HG03045 (cell line): Measurements from ENCODE around the gene PTPRT.

Source experiments
- ATAC-seq: cut with Tn5 transposase; IDR thresholded peaks from one replicate; pipeline ENCODE4 v1.9.1; 2021; ENCODE audit warnings: mild to moderate bottlenecking, moderate library complexity; ENCODE audit not compliant: unreplicated experiment

The PTPRT gene

DNA sequence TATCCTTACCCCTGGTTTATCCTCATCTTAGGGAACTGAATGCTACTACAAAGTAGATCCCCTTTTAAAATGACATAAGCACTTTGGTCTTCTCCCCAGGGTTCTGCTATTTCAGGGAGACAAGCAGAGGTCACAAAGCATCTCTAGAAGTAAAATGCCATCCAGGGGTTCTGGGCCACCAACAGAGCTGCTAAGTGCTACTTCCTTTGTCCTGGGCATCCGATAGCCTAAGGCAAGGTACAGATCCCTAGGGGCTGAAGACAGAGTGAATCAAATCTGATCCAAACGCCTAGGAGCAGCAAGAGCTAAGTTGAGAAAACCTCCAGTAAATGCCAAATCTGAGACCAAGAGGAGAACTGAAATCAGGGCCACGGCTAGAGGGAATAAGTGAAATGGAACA, 161.2 kb downstream of the PTPRT start:
- no peak for ATAC-seq

DNA sequence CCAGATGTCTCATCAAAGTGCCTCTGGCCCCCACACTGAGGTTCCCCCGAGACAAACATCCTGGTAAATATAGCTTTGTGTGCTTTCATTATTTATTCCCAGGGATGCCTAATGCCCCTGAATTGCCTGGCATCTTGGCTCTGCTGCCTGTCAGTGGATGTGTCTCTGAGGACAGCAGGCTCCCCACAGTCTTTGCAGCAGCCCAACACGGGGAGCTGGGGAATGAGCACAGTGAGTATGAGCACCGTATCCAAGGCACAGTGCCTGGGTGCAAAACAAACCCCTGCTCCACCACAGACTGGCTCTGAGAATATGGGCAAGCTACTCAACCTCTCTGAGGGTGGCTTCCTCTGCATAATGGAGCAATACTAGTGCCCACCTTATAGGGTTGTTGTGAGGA, 165.9 kb downstream of the PTPRT start:
- no peak for ATAC-seq

DNA sequence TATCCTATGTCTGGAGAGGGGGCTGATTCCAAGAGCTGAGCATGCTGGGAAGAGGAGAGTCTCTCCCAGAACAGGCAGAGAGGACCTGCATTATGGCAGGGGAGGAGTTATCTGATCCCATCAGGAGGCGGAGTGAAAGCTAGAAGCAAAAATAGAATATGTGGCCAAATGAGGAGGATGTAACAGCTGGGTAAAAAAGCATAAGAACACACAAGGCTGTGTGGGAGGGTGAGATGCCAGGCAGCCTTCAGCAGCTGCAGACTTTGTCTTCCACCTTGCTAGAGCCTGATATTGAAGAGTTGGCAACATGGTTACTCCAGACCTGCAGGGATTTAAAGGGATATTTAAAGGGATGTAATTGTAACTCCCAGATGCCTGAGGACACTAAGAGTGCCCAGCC, 167.1 kb downstream of the PTPRT start:
- ATAC-seq: no peak

DNA sequence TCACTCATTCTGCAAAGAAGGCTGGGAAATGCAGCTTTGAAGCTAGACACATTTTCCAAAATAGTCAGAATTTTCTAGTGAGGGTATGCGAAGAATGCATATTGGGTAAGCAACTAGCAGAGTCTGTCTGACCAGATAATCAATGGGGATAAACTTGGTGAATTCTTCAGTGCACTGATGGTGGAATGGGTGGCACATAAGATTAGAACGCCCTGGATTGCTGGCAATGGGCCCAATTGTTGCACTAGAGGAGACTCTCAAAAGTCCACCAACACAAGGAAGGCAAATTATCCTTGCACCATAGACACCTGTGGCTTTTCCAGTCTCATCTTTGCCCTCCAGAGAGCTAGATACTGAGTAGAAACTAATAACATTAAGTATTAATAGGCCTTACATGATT, 167.6 kb downstream of the PTPRT start:
- no peak for ATAC-seq

DNA sequence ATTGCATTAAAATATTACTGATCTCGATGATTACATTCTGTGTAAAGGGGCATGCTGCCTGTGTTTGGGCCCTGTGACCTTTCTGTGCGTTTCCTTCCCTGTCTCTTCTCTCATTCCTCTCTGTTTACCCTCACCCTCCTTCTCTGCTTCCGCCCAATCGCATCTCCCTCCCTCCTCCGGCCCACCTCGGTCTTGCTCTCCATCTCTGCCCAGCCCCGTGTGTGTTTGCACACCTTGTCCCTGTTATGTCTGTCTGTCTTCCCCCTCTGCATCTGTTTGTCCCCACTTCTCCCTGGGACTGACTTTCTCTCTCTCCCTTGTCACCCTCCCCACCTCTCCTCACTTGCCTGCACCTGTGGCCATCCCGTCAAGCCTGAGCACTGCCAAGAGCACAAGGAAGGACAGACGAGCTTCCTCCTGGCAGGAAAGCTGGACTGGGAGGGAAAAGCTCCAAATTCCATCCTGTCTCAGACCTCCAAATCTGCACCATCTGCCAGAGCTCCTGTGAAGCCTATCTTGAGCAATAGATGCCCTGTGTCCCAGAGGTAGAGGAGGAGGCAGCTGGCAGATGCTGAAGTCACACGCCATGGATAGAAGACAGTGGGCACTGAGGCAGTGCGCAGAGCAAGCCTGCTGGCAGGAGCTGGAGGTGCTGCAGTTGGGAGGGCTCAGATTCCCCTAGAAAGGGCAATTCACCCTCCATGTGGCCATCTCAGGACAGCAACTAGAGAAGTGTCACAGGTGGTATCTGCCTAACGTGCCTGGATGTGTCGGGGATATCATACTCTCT, 172.3 kb downstream of the PTPRT start:
- ATAC-seq: no peak

DNA sequence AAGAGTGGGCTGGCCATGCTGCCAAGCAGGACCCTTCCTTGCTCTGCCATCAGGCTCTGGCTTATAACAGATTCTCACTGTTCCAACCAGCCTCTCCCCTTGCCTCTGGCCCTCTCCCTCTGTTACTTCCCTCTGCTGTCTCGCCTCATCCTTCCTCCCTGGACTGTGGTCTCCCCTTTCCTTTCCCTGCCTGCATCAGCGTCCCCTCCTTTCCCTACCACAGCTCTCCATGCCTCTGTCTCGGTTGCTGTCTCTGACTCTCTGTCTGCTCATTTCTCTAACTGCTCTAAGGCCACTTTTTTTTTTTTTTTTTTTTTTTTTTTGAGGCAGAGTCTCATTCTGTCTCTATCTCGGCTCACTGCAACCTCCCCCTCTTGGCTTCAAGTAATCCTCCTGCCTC, 173.4 kb downstream of the PTPRT start:
- no peak for ATAC-seq

DNA sequence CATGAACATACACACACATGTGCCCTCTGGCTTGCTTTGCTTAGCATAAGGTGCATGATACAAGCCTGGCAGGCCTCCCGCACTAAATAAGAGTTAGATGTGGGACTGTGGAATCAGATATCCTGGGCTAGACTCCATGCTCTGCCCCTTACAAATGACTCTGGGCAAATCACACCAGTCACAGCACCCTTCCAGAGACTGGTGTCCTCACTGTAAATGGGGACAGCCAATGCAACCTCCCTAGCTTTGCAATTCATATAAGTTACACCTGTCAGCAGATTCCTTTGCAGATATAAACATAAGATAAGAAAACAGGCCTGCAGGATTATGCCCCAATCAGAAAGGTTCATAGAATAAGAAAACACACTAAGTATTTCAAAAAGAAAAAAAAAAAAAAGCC, 174.1 kb downstream of the PTPRT start:
- no peak for ATAC-seq

DNA sequence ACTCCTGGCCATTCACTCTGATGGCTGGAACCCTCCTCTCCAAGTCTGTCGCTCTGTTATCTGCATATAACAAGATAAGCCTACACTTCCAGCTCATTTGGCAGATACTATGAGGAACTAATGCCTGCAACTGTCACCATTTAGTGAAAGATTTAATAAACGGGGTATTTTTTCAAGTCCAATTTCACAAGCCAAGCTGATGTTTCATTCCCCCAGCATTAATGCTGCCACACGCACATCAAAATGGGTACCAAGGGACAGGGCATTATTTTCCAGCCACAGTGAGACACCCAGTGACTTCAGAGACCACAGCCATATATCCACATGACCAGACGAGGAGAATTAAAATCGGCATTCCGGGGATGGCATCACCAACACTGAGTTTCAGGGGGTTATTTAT, 175.5 kb downstream of the PTPRT start:
- ATAC-seq: no peak

DNA sequence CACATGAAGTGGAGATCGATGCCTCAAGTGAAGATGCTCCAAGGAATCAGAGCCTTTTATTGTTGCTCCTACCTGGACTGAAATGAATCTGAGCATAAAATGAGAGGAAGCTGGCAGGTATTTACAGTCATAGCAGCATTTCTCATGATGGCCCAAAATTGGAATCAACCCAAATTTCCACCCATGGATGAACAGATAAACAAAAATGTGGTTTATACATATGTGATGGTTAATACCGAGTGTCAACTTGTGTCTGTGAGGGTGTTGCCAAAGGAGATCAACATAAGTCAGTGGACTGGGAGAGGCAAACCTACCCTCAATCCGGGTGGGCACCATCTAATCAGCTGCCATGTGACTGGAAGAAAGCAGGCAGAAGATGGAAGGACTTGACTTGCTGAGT, 178.2 kb downstream of the PTPRT start:
- no peak for ATAC-seq

DNA sequence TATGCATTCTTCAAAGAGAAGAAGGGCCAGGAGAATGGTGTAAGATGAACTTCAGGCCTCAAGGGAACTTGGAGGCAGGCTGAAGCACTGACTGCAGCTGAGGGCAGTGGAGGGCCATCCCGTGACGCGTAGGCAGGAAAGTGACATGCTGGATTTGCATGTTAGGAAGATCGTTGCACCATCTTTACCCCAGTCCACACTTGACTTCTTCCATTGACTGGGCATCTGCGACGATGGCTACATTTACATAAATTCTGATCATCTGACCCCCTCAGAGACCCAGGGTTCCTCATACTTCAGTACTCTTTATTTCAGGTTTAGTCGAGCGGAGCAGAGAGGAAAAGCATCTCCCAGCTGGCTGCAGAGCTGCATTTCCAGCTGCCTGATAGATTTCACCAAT, 180.2 kb downstream of the PTPRT start:
- ATAC-seq: no peak

DNA sequence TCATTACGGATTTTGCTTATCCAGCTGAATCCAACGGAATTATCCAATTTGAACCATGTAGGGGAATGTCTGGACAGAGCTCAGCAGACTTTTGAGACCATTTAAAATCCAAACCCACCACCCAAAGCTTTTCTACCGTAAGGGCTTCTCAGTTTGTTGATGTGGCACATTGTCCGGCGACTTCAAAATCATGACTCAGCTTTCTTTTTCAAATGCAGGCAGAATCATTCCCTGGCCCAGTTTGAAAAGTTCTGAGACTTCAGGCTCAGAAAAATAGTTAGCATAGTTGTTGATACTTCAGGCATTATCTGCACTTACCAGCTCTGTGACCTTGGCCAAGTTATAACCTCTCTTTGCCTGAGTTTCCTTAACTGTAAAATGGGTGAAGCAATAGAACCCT, 182.2 kb downstream of the PTPRT start:
- ATAC-seq: no peak

DNA sequence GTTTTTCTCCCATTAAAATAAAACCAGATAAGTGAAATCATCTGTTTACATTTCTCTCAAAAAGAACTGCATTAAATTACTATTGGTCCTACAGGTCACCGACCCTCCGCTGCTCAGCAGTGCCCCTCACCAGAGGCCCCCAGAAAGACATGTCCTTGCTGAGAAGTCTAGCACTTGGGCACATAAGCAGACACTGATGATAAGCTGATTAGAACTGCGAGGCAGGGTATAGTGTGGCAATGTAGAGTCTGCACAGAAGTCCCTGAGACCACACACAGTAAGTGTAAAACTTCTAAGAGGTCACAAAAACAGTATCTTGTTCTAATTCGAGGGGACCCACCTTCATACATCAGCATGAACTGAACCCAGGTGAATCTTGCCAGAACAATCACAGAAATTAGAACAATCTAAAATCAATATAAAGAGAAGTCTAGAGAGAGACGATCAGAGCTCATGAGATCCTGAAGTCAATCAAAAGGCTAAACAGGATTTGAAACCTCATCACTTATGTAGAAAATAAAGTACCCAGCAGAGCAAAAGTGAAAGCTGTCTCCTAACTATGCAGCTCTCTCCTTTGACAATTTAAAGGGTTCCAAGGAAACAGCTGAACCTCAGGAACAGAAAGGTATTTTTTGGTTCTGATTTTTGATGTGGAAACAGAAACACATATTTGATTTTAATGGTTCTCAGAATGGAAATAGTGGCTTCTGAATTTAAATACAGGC, 182.9 kb downstream of the PTPRT start:
- ATAC-seq: no peak

DNA sequence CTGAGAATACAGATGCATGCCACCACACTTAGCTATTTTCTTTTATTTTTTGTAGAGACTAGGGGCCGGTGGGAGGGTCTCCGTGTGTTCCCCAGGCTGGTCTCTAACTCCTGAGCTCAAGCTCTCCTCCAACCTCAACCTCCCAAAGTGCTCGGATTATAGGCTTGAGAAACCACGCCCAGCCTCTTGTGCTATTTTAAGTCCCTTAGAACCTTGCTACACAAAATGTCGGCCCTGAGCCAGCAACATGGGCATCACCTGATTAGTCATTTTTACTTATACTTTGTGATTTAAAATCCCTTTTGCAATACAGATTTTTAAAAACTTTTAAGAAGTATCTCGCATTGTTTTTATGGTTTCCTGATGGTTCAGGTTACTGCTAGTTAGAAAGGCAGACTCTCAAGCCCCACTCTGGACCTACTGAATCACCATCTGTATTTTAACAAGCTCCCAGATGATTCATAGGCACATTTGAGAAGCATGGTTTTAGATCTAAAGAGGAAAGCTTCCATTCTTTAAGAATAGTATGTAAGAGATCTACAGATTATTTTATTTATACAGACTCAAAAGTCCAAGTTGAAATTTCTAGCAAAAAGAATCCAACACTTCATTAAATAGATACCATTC, 186.3 kb downstream of the PTPRT start:
- ATAC-seq: no peak

DNA sequence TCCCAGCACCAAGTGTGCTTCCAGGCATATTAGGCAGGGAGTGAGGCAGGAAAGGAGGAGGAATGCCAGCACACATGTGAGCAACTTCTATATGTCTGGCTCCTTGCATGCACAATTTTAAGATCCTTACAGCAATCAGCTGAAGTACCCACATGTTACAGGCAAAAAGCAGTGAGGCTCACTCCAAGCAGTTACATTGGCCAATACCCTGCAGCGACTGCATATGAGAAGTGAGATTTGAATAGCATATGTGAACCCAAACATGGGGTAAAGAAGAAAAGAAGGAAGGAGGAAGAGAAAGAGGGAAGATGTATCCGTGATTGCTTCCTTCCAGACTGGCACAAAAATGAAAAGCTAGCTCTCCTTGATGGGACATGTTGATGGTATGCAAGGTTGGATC, 193.6 kb downstream of the PTPRT start:
- no peak for ATAC-seq

DNA sequence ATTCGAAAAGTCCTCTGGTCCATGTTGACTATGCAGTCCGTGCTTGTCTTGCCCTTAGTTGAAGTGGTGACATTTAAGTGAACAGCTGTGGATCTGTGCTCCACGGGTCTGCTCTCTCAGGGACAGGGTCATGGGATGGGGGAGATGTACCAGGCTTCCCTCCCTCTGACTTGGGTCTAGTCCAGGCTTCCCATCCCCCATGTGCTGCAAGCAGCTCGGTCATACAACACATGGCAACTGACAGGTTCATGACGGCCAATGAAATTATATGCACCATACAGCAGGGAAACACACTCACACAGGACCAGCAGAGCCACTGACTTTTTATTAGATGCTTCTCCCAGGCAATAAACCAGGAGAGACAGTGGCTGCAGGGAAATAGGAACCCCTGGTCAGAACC, 201.4 kb downstream of the PTPRT start:
- no peak for ATAC-seq

DNA sequence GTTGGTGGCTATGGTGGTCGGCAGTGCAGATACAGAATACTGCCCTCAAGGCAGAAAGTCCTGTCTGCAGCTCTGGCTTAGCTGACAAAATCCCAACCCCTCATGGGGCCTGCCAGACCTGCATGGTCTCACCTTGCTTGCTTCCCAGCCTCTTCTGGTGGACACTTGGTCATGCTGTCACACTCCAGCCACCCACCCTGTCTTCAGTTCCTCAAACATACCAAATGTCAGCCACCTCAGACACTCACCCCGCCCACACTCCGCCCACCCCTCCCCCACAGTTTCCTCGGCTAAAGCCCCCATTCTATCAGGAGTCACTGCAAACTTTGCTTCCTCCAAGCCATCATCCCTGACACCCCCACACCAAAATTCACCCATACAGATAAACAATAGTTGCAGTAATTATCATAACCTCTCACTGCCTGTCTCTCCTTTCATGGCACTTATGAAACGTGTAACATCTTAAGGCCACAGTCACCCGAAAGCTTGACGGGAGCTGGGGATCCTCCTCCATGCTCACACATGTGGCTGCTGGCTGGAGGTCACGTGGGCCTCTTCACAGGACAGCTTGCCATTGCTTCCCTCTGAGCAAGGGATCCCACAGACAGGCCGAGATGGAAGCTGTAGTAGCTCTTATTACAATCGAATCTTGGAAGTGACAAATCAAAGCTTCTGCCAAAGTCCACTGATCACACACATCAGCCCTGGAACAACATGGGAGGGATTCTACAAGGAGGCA, 202.2 kb downstream of the PTPRT start:
- no peak for ATAC-seq

DNA sequence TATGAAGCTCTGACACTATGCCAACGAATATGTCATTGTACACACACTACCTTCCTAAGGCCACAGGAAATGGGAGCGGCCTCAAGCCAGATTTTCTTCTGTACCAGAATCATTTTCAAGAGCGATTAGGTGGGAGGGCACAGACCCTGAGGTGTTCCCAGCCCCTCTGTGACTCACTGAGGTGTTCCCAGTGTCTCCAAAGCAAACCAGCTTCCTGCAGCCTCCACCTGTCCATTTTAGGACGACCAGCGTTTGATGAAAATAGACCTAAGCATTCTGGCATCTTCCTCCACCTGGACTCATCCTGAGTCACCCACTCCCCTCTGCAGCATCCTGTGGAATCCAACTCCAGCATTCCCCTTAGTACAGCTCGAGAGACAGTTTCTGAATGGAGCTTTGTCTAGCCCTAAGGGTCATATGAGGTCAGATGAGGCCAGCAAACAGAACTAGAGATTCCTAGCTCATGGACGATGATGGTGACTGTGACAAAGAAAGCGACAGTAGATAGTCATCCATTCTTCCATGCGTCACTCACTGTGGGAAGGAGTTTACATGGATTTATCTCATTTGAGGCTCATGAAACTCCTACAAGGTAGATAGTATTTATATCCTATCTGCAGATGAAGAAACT, 203.4 kb downstream of the PTPRT start:
- no peak for ATAC-seq

DNA sequence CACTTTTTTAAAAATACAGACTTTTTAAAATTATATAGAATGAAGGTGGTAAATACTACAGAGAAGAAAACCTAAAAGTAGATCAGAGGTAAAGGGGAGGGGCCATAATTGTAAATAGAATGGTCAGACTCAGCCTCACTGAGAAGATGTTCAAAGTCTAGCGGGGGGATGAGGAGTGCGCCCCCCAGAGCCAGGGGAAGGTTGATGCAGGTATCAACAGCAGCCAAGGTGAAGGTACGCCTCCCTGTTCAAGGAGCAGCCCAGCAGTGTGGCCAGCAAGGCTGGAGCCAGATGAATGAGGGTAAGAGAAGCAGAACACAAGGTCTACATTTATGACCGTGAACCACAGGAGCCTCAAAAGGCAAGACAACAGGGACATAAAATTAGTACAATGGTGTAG, 204.1 kb downstream of the PTPRT start:
- ATAC-seq: no peak

DNA sequence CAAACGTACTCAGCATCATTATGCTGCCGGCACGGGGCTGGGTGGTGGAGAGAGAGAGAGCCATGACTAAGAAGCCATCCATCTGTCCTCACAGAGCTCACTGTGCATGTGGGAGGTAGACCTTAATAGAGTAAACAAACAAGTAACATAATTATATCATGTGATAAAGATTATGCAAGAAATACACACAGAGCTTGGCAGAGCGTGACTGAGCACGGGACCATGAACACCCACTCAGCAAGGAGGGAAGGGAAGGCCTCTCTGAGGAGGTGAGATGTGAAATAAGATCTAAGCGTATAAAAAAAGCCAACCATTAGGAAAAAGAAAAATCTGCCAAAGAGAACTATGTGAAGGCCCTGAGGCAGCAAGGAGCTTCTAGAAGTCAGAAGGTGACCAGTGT, 207.5 kb downstream of the PTPRT start:
- ATAC-seq: no peak

DNA sequence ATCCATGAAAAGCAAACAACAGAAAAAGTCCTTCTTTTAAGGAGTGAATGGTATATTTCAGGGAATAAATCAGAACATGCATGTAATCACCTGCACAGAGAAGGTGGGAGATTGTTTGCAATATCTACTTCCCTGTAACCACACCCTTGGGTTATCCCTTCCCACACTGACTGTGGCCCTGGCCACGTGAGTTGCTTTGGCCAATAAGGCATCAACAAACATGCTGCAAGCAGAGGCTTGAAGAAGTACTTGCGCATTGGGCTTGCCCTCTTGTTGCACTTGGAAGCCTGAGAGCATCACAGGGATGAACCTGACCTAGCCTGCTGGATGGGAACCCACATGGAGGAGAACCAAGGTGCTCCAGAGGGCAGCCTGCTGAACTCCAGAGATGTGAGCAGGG, 208.5 kb downstream of the PTPRT start:
- no peak for ATAC-seq

DNA sequence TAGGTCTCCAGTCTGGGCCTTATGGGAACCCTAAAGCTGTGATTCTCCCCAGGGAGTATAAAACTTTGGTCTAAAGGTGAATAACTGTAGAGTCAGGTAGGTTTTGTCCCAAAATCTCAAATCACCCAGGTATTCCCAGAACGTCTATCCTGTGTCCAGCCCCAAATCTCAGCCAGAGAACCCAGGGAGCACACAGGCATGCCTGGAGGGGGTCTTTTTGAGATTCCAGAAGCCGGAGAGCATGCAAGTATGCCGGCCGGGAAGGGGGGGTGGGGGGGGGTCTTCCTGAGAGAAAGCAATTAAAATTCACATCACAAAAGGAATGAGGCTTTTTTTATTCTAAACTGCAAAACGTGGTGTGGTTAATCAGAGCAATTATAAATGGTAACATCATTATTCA, 210.0 kb downstream of the PTPRT start:
- ATAC-seq: no peak
